ENCODE data around the gene IL19.

Gene IL19

GRCh38 chr1:206843626-206844025, 73.1 kb downstream of the IL19 start:
- no peaks in the 10 kb centered on the region for H3K9me2 ChIP-seq (replicated peaks; ENCODE audit: insufficient read depth, low read length)
- no peak overlapping the region for H3K27ac ChIP-seq (ENCODE audit: low read depth, low read length)
- H3F3A ChIP-seq (ENCODE audit: insufficient read depth) = no peaks in the 10 kb centered on the region
- H4K20me1 ChIP-seq (ENCODE audit: low read depth, low read length) = no peaks in the 10 kb centered on the region
- no peaks in the 10 kb centered on the region for H3K9me3 ChIP-seq (ENCODE audit: insufficient read depth, low read length)
- no peak overlapping the region for H3K9ac ChIP-seq (ENCODE audit: low read length)
- H2AFZ ChIP-seq (ENCODE audit: low read depth, low read length, severe bottlenecking) = no peak overlapping the region
- H3K36me3 ChIP-seq (ENCODE audit: low read length) = no peaks in the 10 kb centered on the region
- no peak overlapping the region for H3K4me2 ChIP-seq (ENCODE audit: low read depth, low read length, poor library complexity, severe bottlenecking)
- H3K79me2 ChIP-seq (ENCODE audit: insufficient read depth, low read length) = no peaks in the 10 kb centered on the region
- TF ChIP-seq EZH2phosphoT487 (conservative IDR thresholded peaks at IDR 0.05; ENCODE audit: low read length) (no peak), CTCF (IDR thresholded peaks at IDR 0.05; ENCODE audit: insufficient read depth, low read length, poor library complexity, severe bottlenecking) (no peak)
- H3K27me3 ChIP-seq (ENCODE audit: low read length) = no peaks in the 10 kb centered on the region
- no peak overlapping the region for H3K4me3 ChIP-seq (ENCODE audit: insufficient read depth, low read length, poor library complexity, severe bottlenecking)

GRCh38 chr1:206846487-206846886, 75.9 kb downstream of the IL19 start:
- Histone ChIP-seq H3K79me2 (ENCODE audit: insufficient read depth, low read length) (no peaks in the 10 kb centered on the region), H4K20me1 (ENCODE audit: low read depth, low read length) (no peaks in the 10 kb centered on the region), H3K36me3 (ENCODE audit: low read length) (no peaks in the 10 kb centered on the region), H3K4me3 (ENCODE audit: insufficient read depth, low read length, poor library complexity, severe bottlenecking) (no peak overlapping the region), H2AFZ (ENCODE audit: low read depth, low read length, severe bottlenecking) (no peak overlapping the region), H3K27ac (ENCODE audit: low read depth, low read length) (no peak overlapping the region), H3K27me3 (ENCODE audit: low read length) (no peaks in the 10 kb centered on the region), H3K4me2 (ENCODE audit: low read depth, low read length, poor library complexity, severe bottlenecking) (no peak overlapping the region), H3F3A (ENCODE audit: insufficient read depth) (no peaks in the 10 kb centered on the region), H3K9me2 (replicated peaks; ENCODE audit: insufficient read depth, low read length) (no peaks in the 10 kb centered on the region), H3K9me3 (ENCODE audit: insufficient read depth, low read length) (no peaks in the 10 kb centered on the region), H3K9ac (ENCODE audit: low read length) (no peak overlapping the region)
- no peak for TF ChIP-seq EZH2phosphoT487 (conservative IDR thresholded peaks at IDR 0.05; ENCODE audit: low read length)
- no peak for TF ChIP-seq CTCF (IDR thresholded peaks at IDR 0.05; ENCODE audit: insufficient read depth, low read length, poor library complexity, severe bottlenecking)

GRCh38 chr1:206847337-206847834, 76.8 kb downstream of the IL19 start:
- H3K9me2 ChIP-seq (replicated peaks; ENCODE audit: insufficient read depth, low read length) = no peaks in the 10 kb centered on the region
- H2AFZ ChIP-seq (ENCODE audit: low read depth, low read length, severe bottlenecking) = no peak overlapping the region
- TF ChIP-seq EZH2phosphoT487 (conservative IDR thresholded peaks at IDR 0.05; ENCODE audit: low read length) (no peak), CTCF (IDR thresholded peaks at IDR 0.05; ENCODE audit: insufficient read depth, low read length, poor library complexity, severe bottlenecking) (no peak)
- H3K27me3 ChIP-seq (ENCODE audit: low read length) = no peaks in the 10 kb centered on the region
- H3K9ac ChIP-seq (ENCODE audit: low read length) = no peak overlapping the region
- no peaks in the 10 kb centered on the region for H3F3A ChIP-seq (ENCODE audit: insufficient read depth)
- H3K9me3 ChIP-seq (ENCODE audit: insufficient read depth, low read length) = no peaks in the 10 kb centered on the region
- H3K36me3 ChIP-seq (ENCODE audit: low read length) = no peaks in the 10 kb centered on the region
- H3K4me2 ChIP-seq (ENCODE audit: low read depth, low read length, poor library complexity, severe bottlenecking) = no peak overlapping the region
- no peak overlapping the region for H3K27ac ChIP-seq (ENCODE audit: low read depth, low read length)
- H3K79me2 ChIP-seq (ENCODE audit: insufficient read depth, low read length) = no peaks in the 10 kb centered on the region
- H3K4me3 ChIP-seq (ENCODE audit: insufficient read depth, low read length, poor library complexity, severe bottlenecking) = no peak overlapping the region
- H4K20me1 ChIP-seq (ENCODE audit: low read depth, low read length) = no peaks in the 10 kb centered on the region
